Upper lobe of right lung (tissue), 1 donor: ENCODE results near the gene ZNFX1. TPM values are rescaled to one million over a fixed set of nuclear protein-coding genes. Genes with fewer than 3 reads are reported as not detected.

Experiments used
- ATAC-seq: fragments of 200-7000 bp; cut with Tn5 transposase; one replicate; pipeline ENCODE4 v1.9.1; 2020; ENCODE audit warnings: mild to moderate bottlenecking, moderate library complexity
- DNase-seq: peaks from one replicate; pipeline ENCODE4 v3.0.0-alpha.2; 2020
- H3K27ac ChIP-seq: fragments of 200-600 bp; one replicate; pipeline ENCODE4 v1.8.0; 2022
- H3K27me3 ChIP-seq: fragments of 200-600 bp; one replicate; pipeline ENCODE4 v1.8.0; 2022; ENCODE audit warnings: mild to moderate bottlenecking
- H3K36me3 ChIP-seq: fragments of 200-600 bp; one replicate; pipeline ENCODE4 v1.8.0; 2022
- H3K4me1 ChIP-seq: fragments of 200-600 bp; one replicate; pipeline ENCODE4 v1.8.0; 2022
- H3K4me3 ChIP-seq: fragments of 200-600 bp; one replicate; pipeline ENCODE4 v1.8.0; 2022; ENCODE audit warnings: mild to moderate bottlenecking
- H3K9me3 ChIP-seq: fragments of 200-600 bp; one replicate; pipeline ENCODE4 v1.8.0; 2022
- intact Hi-C: fragments of 100-400 bp; cut with DNase I; formaldehyde crosslinking; loops from one replicate; pipeline ENCODE4 v1.11.0; 2022
- total RNA-seq: library from RNA; stranded (reverse); fragmentation: NEBNext Ultra II Directional; extraction: Animal tissue kit (Norgen Biotek cat#: 25700); gene quantifications from one replicate; pipeline ENCODE4 v1.2.1, GENCODE V29; 2021
- TF ChIP-seq, protein P1 (sequence below): fragments of 200-600 bp; IDR thresholded peaks from one replicate; pipeline ENCODE4 v1.8.0; 2022; ENCODE audit warnings: antibody characterized with exemption
- donor health status: DM: no; HTN: yes; CAD: no; lungs with severe emphysema.

The ZNFX1 gene
- total RNA-seq, 1 donor from 2014 or later = 54.4 TPM

DNA sequence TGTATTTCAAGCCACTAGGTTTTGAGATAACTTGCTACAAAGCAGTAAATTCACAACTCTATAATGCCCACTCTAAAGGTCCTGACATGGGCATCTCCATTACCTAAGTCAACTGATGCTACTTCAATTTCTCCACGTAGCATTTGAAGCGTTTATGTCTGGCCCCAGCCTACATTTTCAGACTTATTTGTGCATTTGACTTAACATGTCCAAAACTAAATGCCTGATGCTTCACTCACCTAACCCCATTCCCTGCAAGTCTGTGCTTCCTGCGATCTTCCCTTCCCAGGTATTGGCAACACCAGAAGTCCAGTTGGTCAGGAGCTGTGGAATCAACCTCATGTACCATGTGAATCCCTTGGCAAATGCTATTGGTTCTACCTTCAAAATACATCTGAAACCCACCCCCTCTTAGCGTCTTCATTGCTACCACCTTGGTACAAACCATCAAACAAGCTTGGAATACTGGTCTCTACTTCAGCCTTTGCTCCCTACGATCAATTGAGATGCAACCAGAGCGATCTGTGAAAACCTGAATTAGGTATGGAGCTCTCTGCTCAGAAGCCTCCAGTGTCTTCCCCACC is 12.8 kb upstream of the ZNFX1 start:
- ATAC-seq (no peak), DNase-seq (no peak)
- no peaks in the 10 kb centered on the region for H3K4me1 ChIP-seq

DNA sequence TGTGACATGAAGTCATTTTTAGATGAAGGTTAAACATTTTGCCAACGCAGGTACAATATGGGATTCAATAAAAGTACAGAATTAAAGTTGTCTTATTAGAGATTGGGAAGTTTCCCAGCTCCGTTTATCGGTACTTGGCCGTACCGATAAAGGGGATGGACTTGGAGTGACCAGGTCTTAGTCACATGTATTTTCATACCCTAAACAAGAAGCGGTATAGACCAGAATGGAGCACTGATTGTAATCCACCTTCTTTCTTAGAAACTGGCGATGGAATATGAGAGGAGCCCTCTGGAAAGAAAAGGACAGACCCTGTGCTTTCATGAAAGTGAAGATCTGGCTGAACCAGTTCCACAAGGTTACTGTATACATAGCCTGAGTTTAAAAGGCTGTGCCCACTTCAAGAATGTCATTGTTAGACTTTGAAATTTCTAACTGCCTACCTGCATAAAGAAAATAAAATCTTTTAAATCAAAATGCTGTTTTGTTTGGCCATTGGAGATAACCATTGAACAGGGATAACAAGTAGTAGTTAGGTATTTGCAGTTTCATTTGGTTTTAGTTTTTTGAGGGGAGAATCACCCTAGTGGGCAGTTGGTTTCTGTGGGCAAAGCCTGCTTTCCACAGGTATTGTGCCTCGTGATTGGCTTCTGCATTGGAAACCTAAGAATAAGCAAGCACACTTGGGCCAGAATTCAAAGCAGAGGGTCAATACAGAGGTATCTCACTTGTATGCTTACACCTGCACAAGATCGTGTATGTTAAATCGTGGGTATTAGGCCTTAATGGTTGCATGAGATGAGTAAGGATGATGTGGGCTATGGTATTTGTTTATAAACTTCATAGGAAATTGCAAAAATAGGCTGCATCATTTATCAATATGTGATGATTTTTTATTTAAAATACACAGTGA is 11.2 kb upstream of the ZNFX1 start:
- Histone ChIP-seq H3K27me3 (no peaks in the 10 kb centered on the region), H3K4me3 (no peak overlapping the region), H3K9me3 (peaks cover 20% of the 10 kb centered on the region), H3K27ac (no peak overlapping the region), H3K36me3 (peaks cover 79% of the 10 kb centered on the region), H3K4me1 (no peaks in the 10 kb centered on the region)
- DNase-seq = no peak
- peak; percentile 68 for ATAC-seq
- TF ChIP-seq, protein P1, sequence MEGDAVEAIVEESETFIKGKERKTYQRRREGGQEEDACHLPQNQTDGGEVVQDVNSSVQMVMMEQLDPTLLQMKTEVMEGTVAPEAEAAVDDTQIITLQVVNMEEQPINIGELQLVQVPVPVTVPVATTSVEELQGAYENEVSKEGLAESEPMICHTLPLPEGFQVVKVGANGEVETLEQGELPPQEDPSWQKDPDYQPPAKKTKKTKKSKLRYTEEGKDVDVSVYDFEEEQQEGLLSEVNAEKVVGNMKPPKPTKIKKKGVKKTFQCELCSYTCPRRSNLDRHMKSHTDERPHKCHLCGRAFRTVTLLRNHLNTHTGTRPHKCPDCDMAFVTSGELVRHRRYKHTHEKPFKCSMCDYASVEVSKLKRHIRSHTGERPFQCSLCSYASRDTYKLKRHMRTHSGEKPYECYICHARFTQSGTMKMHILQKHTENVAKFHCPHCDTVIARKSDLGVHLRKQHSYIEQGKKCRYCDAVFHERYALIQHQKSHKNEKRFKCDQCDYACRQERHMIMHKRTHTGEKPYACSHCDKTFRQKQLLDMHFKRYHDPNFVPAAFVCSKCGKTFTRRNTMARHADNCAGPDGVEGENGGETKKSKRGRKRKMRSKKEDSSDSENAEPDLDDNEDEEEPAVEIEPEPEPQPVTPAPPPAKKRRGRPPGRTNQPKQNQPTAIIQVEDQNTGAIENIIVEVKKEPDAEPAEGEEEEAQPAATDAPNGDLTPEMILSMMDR = no peak
- intact Hi-C loops = no loop called here

More for the DNA sequence above, 12.8 kb upstream of the ZNFX1 start:
- peaks cover 62% of the 10 kb centered on the region for H3K36me3 ChIP-seq
- TF ChIP-seq, protein P1 = no peak
- peaks cover 19% of the 10 kb centered on the region for H3K9me3 ChIP-seq
- intact Hi-C loops = no loop called here
- no peaks in the 10 kb centered on the region for H3K27me3 ChIP-seq
- H3K4me3 ChIP-seq = no peak overlapping the region
- no peak overlapping the region for H3K27ac ChIP-seq

DNA sequence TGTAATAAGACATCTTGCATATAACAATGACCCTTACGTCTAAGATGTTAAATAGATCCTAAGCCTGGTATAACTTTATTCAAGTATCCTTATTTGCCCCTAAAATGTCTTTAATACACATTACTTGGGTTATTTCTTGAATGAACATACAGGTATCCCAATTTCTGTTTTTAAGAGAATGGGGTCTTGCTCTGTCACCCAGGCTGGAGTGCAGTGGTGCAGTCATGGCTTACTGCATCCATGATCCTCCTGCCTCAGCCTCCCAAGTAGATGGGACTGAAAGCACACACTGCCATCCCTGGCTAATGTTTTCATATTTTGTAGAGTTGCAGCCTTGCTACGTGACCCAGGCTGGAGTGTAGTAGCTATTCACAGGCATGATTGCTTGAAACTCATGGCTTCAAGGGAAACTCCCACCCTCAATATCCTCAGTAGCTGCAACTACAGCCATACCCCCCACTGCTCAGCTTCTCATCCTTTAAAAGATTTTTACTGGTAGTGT is 10.4 kb upstream of the ZNFX1 start:
- H3K4me3 ChIP-seq = no peak overlapping the region

DNA sequence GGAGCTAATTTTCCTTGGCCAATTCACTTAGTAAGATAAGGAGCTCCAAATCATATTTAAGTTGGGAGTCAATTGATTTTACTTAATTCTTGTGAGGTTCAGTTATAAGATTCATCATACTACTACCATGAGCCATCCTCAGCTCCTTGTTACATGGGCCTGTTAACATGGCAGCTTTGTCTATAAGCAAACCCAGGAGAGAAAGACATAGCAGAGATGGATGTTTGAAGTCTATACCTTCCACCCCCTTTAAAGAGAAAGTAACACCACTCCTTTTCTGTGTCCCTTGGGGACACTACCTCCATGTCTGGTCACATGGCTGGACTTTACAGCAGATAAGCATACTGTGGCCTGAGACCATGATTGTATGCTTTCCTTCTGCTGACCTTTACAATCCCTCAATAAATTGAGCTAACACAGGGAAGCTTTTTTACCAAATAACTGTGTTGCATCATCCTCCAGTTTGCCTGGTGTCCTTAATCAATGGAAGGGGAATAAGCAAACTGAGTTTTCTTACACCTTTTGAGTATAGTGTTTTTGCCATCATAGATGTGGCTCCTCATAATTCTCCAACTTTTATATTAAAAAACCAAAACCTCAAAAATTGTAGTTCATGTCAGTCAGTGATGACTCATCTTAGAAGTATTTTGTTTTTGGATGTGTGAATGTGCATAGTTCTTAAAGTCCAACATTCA is 9.8 kb upstream of the ZNFX1 start:
- Histone ChIP-seq H3K4me1 (peaks cover 1% of the 10 kb centered on the region), H3K4me3 (no peak overlapping the region), H3K36me3 (peaks cover 92% of the 10 kb centered on the region), H3K27me3 (no peaks in the 10 kb centered on the region), H3K27ac (no peak overlapping the region), H3K9me3 (peaks cover 20% of the 10 kb centered on the region)
- intact Hi-C loops = no loop called here
- ATAC-seq (no peak), DNase-seq (no peak)
- TF ChIP-seq, protein P1 = no peak

More for the DNA sequence above, 10.4 kb upstream of the ZNFX1 start:
- Histone ChIP-seq H3K27ac (no peak overlapping the region), H3K4me1 (no peaks in the 10 kb centered on the region), H3K36me3 (peaks cover 86% of the 10 kb centered on the region), H3K9me3 (peaks cover 20% of the 10 kb centered on the region), H3K27me3 (no peaks in the 10 kb centered on the region)
- intact Hi-C loops = no loop called here
- DNase-seq = no peak
- no peak for ATAC-seq
- TF ChIP-seq, protein P1 = no peak

DNA sequence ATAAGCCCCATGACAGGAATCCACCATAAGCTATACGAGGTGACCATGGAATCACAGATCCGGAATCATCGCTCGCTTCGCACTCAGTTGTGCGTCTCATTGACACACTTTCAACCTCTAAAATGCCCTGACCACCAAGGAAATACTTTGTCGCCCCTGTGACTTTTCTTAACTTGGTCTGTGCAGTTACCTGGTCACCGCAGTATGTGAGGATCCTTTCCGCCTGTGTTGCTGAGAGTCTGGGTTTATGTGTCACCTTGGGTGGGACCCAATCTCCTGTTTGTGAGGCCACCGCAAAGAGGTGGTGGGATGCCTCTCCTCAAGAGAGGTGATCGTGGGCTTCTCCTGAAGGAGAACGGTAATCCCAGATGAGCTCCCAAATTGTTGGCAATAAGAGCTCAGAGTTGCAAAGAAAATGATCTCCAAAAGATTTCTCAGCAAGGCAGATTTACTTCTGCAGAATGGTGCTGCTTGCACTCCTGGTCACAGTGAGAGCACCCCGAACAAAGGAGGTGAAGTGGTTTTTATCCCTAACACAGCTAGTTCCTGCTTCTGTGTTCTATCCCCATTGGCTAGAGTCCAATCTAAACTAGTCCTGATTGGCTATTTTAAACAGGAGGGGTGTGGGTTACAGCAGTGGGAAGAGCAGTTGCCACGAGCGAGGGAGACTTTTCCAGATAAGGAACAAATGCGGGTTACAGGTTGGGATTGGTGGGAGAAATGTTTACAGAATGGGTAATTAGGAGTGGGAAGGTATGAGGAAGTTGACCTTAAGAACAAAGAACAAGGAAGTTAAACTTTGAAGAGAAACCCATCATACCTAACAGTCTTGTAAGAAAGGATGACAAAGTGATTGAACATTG is 9.1 kb upstream of the ZNFX1 start:
- Histone ChIP-seq H3K4me1 (peaks cover 9% of the 10 kb centered on the region), H3K36me3 (peaks cover 100% of the 10 kb centered on the region)

More for the DNA sequence above, 9.1 kb upstream of the ZNFX1 start:
- DNase-seq (no peak), ATAC-seq (peak; percentile 13)
- H3K27me3 ChIP-seq = no peaks in the 10 kb centered on the region
- H3K4me3 ChIP-seq = no peak overlapping the region
- no peak overlapping the region for H3K27ac ChIP-seq
- intact Hi-C loops = no loop called here
- TF ChIP-seq, protein P1 = no peak
- peaks cover 20% of the 10 kb centered on the region for H3K9me3 ChIP-seq
